Measurements from ENCODE around the gene ABCA7. TPM values are rescaled to one million over a fixed set of nuclear protein-coding genes. Genes with fewer than 3 reads are reported as not detected.

The ABCA7 gene
- total RNA-seq, 1 donor from 2014 or later, result 19.9 TPM

DNA sequence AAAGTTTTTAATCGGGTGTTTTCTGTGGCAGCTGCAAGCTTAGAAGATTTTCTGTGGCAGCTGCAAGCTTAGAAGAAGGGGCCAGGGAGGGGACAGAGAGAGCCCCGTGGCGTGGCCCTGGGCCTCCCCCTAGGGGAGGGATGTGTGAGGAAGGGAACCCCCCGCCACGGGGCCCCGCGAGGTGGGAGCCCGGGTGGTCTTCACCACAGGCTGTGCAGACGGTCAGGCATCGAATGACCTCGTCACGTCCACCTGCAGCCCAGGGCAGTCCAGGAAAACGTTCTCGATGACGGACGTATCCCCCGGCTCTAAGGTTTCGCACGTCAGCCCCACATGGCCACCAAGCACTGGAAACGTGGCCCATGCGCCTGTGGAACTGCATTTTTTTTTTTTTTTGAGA, 46.7 kb downstream of the ABCA7 start:
- DNase-seq (ENCODE audit: low spot score), result no peak

DNA sequence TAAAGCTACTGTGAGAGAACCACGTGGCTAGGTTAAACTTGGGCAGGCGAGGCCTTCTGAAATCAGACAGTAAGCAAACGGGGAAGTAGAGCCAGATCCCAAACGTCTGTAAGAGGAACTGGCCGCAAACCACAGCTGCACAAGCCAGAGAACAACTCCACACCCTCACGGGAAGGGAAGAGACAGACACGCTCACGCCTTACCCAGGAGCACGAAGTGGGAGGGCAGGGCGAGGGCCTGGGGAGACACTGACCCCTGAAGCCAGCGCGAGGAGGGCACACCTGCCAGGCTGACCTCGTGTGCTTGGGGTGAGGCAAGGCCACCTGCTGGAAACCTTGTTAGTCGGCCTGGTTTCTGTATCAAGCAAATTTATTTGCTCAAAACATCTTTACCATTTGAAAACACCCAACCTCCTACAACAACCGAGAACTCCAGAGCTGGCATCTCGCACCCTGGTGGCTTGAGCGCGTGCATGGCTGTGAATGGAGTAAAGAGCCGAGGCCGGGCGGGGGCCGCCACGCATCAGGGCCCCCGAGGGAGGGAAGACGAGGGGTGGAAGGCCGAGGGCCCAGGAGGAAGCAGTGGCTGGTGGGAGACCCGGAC, 48.0 kb downstream of the ABCA7 start:
- no peak for DNase-seq (ENCODE audit: low spot score)

GRCh38 chr19:1088416-1089010, 48.6 kb downstream of the ABCA7 start:
- no peak for DNase-seq (ENCODE audit: low spot score)

- DNase-seq (ENCODE audit: low spot score), result no peak
Measured at GRCh38 chr19:1089126-1089771, 49.3 kb downstream of the ABCA7 start.

GRCh38 chr19:1089891-1090290, 50.0 kb downstream of the ABCA7 start:
- no peak for DNase-seq (ENCODE audit: low spot score)

- DNase-seq (ENCODE audit: low spot score), result no peak
Measured at GRCh38 chr19:1090731-1091543, 51.0 kb downstream of the ABCA7 start.

GRCh38 chr19:1091544-1092175, 51.8 kb downstream of the ABCA7 start:
- no peak for DNase-seq (ENCODE audit: low spot score)

GRCh38 chr19:1093330-1093729, 53.4 kb downstream of the ABCA7 start:
- DNase-seq (ENCODE audit: low spot score), result no peak

DNA sequence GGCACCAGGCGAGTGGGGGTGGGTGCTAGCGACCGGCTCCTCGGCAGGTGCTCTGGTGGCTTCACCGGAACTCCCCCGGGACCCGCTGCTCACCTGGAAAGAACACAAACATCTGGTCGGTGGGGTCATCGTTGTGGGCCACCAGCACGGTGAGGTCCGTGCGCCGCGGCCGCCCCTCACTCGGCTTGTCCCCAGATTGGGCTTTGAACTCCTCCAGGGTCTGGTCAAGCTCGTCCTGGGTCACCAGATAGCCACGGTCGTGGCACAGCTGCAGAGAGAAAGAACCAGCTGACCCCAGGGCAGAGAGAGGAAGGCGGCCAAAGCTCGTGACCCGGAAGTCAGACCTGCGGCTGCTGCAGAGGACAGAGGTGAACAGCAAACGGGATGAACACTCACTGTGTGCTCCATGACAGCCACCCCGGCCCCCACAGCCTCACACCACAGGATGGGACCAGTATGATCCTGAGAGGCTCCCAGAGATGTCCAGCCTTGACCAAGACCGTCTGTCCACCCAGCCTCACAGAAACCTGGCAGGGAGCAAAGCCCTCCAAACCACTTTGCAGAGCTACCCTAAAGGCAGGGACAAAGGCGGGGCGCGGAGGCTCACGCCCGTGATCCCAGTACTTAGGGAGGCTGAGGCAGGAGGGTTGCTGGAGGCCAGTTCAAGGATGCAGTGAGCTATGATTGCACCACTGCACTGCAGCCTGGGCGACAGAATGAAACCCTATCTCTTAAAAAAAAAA, 54.1 kb downstream of the ABCA7 start:
- DNase-seq (ENCODE audit: low spot score), result no peak

DNA sequence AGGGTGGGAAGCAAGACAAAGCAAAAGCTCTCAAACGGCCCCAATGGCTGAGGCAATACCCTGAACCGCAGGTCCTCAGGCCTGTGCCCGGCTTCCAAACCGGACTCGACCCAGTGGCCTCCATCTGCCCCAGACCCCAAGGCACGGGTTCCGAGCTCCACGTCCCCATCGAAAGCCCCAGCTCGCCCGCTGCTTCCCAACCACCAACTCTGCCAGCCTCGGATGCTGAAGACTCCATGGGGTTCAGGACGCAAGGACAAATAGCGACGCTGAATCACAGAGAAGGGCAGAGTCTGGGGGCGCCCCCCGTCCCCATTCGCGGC, 54.7 kb downstream of the ABCA7 start:
- DNase-seq (ENCODE audit: low spot score), result no peak

DNA sequence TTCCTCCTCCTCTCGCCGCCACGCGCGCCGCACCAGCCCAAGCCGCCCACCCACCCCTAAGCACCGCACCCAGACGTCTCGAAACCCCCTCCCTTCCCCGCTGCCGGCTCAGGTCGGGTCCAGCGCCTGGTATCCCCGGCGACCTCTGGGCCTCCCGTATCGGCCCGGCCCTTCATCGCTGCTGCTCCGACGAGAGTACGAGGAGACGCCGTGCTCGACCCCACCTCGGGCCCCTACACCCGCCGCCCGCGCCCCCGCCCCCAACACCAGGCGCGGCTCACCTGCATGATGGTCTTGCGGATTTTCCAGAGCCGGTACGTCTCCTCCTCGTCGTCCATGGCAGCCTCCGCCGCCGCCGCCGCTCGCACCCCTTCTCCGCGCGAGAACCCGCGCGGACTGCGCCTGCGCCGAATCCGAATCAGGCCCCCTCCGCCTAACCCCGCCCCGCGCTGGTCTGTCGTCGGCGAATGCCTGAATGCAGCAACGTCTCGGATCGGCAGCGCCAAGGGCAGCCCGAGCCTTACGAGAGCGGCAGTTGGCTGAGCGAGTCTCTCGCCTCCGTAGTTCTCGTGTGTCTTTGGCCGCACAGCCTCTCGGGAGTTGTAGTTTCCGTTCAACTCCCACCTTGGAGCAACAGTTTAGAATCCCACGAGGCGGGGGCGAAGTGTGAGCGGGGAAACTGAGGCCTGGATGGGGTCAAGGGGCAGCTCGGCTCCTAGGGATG, 55.2 kb downstream of the ABCA7 start, which contains the start of gene POLR2E:
Gene POLR2E, minus strand, starts transcription at position 398 of the 724 bp plus-strand sequence. Its CDS starts 60 bp downstream, at position 338.
- peak; percentile 99 for DNase-seq (ENCODE audit: low spot score)

- no peak for DNase-seq (ENCODE audit: low spot score)
Measured at GRCh38 chr19:1097810-1098176, 57.9 kb downstream of the ABCA7 start.

DNA sequence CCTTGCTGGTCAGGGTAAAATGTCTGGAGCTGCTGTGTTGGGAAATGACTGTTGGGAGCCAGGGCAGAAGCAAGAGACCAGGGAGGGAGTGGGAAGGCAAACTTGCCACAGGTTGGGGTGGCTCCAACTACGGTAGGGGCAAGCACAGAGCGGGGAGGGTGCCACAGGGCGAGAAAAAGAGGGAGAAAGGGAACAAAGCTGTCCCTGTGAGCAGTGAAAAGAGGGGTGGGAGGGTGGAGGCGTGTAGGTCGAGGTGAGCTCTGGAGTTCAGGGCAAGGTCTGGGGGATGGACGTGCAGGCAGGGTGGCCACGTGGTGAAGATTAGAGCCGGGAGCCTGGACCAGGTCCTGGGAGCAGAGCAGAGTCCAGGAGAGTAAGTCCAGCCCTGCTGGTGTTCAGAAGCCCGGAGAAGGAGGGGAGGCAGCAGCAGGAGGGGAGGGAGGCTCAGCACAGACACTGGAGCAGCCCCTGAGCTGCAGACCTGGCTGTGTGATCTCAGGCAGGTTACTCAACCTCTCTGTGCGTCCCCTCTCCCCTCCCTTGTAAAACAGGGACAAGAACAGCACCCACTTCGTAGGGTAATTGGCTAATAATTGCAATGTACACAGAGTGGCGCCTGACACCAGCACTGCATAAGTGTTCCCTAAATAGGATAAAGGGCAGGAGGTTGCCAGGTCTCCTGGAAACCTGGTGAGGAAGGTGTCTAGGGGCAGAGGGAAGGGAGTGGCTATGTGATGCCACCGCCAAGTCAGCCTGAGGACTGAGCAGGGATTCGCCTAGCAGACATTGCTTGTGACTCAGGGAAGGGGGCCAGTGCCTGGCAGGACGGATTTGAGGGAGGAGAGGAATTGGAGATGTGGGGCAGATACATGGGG, 58.5 kb downstream of the ABCA7 start:
- DNase-seq (ENCODE audit: low spot score), result no peak

GRCh38 chr19:1101337-1101698, 61.4 kb downstream of the ABCA7 start:
- no peak for DNase-seq (ENCODE audit: low spot score)

DNA sequence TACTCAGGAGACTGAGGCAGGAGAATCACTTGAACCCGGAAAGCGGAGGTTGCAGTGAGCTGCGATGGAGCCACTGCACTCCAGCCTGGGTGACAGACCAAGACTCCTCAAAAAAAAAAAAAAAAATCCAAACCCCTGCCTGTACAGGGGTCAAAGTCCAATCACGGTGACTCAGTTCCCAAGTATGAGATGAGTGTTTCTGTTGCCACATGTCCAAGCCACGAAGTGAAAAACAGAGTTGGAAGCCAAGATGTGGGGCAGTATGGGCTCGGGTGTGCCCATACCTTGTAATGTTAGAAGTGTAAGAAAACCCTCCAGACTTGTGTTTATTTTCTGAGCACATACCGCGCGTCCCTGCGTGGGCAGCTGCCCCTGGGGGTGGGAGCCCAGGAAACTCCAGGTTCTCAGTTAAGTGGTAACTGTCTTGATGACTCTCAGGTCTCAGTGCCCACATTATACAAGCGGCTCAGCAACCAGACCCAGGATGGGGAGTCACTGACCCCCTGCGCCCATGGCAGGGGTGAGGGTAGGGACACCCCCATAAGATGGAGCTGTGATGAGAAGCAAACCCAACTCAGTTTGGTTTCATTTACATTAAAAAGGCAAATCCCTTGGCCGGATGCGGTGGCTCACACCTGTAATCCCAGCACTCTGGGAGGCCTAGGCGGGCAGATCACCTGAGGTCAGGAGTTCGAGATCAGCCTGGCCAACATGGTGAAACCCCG, 62.7 kb downstream of the ABCA7 start:
- no peak for DNase-seq (ENCODE audit: low spot score)

DNA sequence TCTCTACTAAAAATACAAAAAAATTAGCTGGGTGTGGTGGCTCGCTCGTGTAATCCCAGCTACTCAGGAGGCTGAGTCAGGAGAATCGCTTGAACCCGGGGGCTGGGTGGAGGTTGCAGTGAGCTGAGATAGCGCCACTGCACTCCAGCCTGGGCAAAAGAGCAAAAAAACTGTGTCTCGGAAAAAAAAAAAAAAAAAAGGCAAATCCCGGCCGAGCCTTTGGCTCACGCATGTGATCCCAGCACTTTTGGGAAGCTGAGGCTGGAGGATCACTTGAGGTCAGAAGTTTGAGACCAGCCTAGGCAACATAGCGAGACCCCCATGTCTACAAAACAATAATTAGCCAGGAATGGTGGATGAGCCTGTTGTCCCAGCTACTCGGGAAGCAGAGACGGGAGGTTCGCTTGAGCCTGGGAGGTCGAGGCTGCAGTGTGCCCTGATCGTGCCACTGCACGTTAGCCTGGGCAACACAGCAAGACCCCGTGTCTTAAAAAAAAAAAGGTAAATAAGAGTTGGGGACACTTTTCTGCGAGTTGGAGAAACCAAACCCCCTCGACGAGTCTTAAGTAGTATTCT, 63.3 kb downstream of the ABCA7 start:
- DNase-seq (ENCODE audit: low spot score), result no peak

- DNase-seq (ENCODE audit: low spot score), result peak; percentile 99
Measured at GRCh38 chr19:1103708-1104310, 63.9 kb downstream of the ABCA7 start, which contains the start of gene GPX4. Gene GPX4 (plus strand): TSS chr19:1103994. CDS start chr19:1104044, 50 bp downstream.

Measured in mesenteric fat pad (tissue), 1 donor.